ENCODE data around the gene KIAA0232.

The KIAA0232 gene

GRCh38 chr4:6802025-6802424, 19.5 kb downstream of the KIAA0232 start:
- no peak overlapping the region for H3K4me3 Mint-ChIP-seq
- DNase-seq (ENCODE audit: low spot score in 2 of 2) (no peak), ATAC-seq (no peak)
- H3K9me3 Mint-ChIP-seq, result no peaks in the 10 kb centered on the region
- H3K27ac Mint-ChIP-seq, result no peak overlapping the region
- H3K4me1 Mint-ChIP-seq, result peaks cover 52% of the 10 kb centered on the region
- peaks cover 13% of the 10 kb centered on the region for H3K36me3 Mint-ChIP-seq

- Mint-ChIP-seq H3K4me1 (peaks cover 52% of the 10 kb centered on the region), H3K27ac (no peak overlapping the region), H3K4me3 (no peak overlapping the region), H3K9me3 (no peaks in the 10 kb centered on the region), H3K36me3 (peaks cover 13% of the 10 kb centered on the region)
- ATAC-seq, result peak; percentile 54
- DNase-seq (ENCODE audit: low spot score in 2 of 2), result no peak
Measured at GRCh38 chr4:6802626-6803025, 20.1 kb downstream of the KIAA0232 start.

DNA sequence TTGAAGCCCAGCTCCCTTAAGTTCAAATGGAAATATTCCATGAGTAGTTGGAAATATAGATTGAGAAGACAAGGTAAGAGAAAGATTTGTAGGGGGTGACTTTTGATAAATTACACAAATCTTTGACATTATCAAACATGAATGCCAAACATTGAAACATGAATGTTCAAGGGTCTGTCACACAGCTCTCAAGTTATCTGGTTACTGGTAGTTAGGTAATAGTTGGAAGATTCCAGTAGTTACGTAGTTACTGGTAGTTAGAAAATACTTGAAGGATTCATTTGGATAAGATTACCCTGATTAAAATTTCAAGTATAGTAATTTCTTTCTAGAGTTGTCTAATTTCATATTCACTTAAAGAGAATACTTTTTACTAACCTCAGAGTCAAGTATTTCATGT, 20.7 kb downstream of the KIAA0232 start:
- H3K27ac Mint-ChIP-seq, result no peak overlapping the region
- H3K36me3 Mint-ChIP-seq, result peaks cover 13% of the 10 kb centered on the region

GRCh38 chr4:6804082-6804752, 21.7 kb downstream of the KIAA0232 start:
- ATAC-seq (no peak), DNase-seq (ENCODE audit: low spot score in 2 of 2) (no peak)
- no peak overlapping the region for H3K4me3 Mint-ChIP-seq
- peaks cover 41% of the 10 kb centered on the region for H3K4me1 Mint-ChIP-seq
- peaks cover 13% of the 10 kb centered on the region for H3K36me3 Mint-ChIP-seq
- H3K9me3 Mint-ChIP-seq, result no peaks in the 10 kb centered on the region
- H3K27ac Mint-ChIP-seq, result no peak overlapping the region

More for the DNA sequence above, 20.7 kb downstream of the KIAA0232 start:
- peaks cover 47% of the 10 kb centered on the region for H3K4me1 Mint-ChIP-seq
- no peak overlapping the region for H3K4me3 Mint-ChIP-seq
- ATAC-seq (no peak), DNase-seq (ENCODE audit: low spot score in 2 of 2) (no peak)
- H3K9me3 Mint-ChIP-seq, result no peaks in the 10 kb centered on the region

- DNase-seq (ENCODE audit: low spot score in 2 of 2), result no peak
- H3K4me3 Mint-ChIP-seq, result no peak overlapping the region
- H3K36me3 Mint-ChIP-seq, result peaks cover 7% of the 10 kb centered on the region
- peak overlapping the region; percentile 79 for H3K27ac Mint-ChIP-seq
- no peak for ATAC-seq
- no peaks in the 10 kb centered on the region for H3K9me3 Mint-ChIP-seq
- peaks cover 36% of the 10 kb centered on the region for H3K4me1 Mint-ChIP-seq
Measured at GRCh38 chr4:6806924-6807626, 24.5 kb downstream of the KIAA0232 start.

DNA sequence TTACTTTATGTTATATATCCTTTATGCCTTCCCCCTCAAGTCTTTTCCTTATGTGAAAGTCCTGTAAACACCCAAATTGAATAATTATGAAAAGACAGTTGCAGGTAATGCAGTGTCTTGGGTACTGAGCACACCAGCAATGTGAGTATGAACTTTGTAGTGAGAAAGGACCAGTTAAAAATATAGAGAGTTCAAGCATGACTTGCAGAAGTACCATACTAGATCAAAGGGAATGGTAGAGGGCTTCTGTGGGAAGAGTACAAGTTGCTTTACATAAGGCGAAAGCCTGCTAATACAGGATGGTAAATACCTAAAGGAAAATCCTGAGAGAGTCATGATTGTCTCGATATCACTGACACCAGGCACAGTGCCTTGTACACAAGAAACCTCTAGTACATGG, 25.7 kb downstream of the KIAA0232 start:
- DNase-seq (ENCODE audit: low spot score in 2 of 2), result no peak
- H3K9me3 Mint-ChIP-seq, result no peaks in the 10 kb centered on the region
- ATAC-seq, result no peak
- H3K4me3 Mint-ChIP-seq, result no peak overlapping the region
- H3K4me1 Mint-ChIP-seq, result peaks cover 30% of the 10 kb centered on the region
- no peak overlapping the region for H3K27ac Mint-ChIP-seq
- no peaks in the 10 kb centered on the region for H3K36me3 Mint-ChIP-seq

GRCh38 chr4:6811165-6811564, 28.6 kb downstream of the KIAA0232 start:
- Mint-ChIP-seq H3K4me3 (no peak overlapping the region), H3K4me1 (peaks cover 38% of the 10 kb centered on the region), H3K9me3 (no peaks in the 10 kb centered on the region), H3K36me3 (no peaks in the 10 kb centered on the region), H3K27ac (no peak overlapping the region)
- DNase-seq (ENCODE audit: low spot score in 2 of 2), result no peak
- ATAC-seq, result no peak

- DNase-seq (ENCODE audit: low spot score in 2 of 2), result no peak
- Mint-ChIP-seq H3K36me3 (no peaks in the 10 kb centered on the region), H3K4me3 (no peak overlapping the region), H3K9me3 (no peaks in the 10 kb centered on the region), H3K27ac (no peak overlapping the region), H3K4me1 (peaks cover 43% of the 10 kb centered on the region)
- ATAC-seq, result no peak
Measured at GRCh38 chr4:6812766-6813165, 30.2 kb downstream of the KIAA0232 start.

- no peak for DNase-seq (ENCODE audit: low spot score in 2 of 2)
- no peak for ATAC-seq
- Mint-ChIP-seq H3K4me1 (peaks cover 43% of the 10 kb centered on the region), H3K27ac (no peak overlapping the region), H3K9me3 (peaks cover 3% of the 10 kb centered on the region), H3K36me3 (no peaks in the 10 kb centered on the region), H3K4me3 (no peak overlapping the region)
Measured at GRCh38 chr4:6813725-6814124, 31.2 kb downstream of the KIAA0232 start.

DNA sequence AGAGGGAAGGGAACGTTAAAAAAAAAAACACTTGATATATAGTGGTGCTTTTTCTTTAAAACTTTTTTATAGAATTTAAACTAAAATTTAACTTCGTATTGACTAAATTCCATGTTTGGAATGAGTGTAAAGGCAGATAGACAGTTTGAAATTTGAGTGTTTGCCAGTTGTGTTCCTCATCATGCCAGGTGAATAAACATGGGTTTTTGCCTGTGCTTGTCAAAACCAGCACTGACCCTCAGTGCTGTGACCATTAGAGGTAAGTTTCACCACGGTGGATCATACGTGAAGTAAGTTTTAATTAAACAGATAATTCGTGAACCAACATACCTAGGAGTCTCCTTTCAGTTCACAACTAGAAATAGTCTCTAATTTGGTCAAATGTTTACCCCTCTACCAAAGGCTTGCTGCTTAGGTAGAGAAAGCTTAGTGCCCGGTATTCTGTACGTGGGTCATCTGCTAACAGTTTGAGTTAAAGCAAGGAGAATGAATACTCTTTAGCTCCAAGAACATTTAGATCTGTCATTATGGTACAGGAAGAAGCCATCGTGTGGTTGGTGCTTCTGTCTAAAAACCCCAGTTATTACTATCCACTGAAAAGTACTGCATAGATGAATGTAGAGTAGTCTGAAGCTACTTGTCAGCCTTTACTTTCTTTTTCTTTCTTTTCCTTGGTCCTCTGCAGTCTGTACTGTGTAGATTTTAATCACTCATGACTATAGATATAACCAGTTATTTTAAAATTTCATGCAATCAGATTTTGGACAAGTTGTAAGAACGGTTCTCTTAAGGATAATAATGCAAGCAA, 32.7 kb downstream of the KIAA0232 start:
- H3K4me1 Mint-ChIP-seq, result peaks cover 35% of the 10 kb centered on the region
- ATAC-seq (peak; percentile 88), DNase-seq (ENCODE audit: low spot score in 2 of 2) (no peak)
- H3K4me3 Mint-ChIP-seq, result no peak overlapping the region
- H3K9me3 Mint-ChIP-seq, result peaks cover 7% of the 10 kb centered on the region
- no peaks in the 10 kb centered on the region for H3K36me3 Mint-ChIP-seq
- H3K27ac Mint-ChIP-seq, result peak overlapping the region; percentile 54

GRCh38 chr4:6819295-6819694, 36.8 kb downstream of the KIAA0232 start:
- Mint-ChIP-seq H3K4me1 (peaks cover 24% of the 10 kb centered on the region), H3K4me3 (no peak overlapping the region), H3K27ac (no peak overlapping the region), H3K9me3 (peaks cover 7% of the 10 kb centered on the region), H3K36me3 (peaks cover 1% of the 10 kb centered on the region)
- no peak for DNase-seq (ENCODE audit: low spot score in 2 of 2)
- no peak for ATAC-seq

- ATAC-seq (no peak), DNase-seq (ENCODE audit: low spot score in 2 of 2) (no peak)
- Mint-ChIP-seq H3K9me3 (peaks cover 7% of the 10 kb centered on the region), H3K27ac (no peak overlapping the region), H3K4me1 (peaks cover 28% of the 10 kb centered on the region), H3K4me3 (no peak overlapping the region), H3K36me3 (peaks cover 15% of the 10 kb centered on the region)
Measured at GRCh38 chr4:6820695-6821094, 38.2 kb downstream of the KIAA0232 start.

DNA sequence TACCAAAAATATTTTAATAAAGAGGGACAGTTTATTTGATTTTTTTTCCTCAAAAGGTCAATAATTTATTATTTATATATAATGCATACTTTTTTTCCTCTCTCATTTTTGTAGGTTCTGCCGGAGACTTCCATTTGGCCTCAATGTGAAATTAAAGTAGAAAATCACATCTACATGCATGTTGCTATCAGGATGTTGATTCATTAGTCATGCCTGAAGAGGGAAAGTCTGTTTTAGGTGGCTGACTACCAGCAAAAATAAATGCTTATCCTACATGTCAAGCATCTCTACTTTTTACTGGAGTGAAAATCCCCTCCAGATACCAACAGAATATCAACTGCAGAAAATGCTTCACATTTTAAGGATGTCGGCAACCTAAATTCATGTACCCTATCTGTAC, 41.5 kb downstream of the KIAA0232 start:
- DNase-seq (ENCODE audit: low spot score in 2 of 2) (no peak), ATAC-seq (no peak)
- Mint-ChIP-seq H3K36me3 (peaks cover 49% of the 10 kb centered on the region), H3K4me1 (peaks cover 30% of the 10 kb centered on the region), H3K4me3 (no peak overlapping the region), H3K27ac (peak overlapping the region; percentile 82), H3K9me3 (peaks cover 4% of the 10 kb centered on the region)

DNA sequence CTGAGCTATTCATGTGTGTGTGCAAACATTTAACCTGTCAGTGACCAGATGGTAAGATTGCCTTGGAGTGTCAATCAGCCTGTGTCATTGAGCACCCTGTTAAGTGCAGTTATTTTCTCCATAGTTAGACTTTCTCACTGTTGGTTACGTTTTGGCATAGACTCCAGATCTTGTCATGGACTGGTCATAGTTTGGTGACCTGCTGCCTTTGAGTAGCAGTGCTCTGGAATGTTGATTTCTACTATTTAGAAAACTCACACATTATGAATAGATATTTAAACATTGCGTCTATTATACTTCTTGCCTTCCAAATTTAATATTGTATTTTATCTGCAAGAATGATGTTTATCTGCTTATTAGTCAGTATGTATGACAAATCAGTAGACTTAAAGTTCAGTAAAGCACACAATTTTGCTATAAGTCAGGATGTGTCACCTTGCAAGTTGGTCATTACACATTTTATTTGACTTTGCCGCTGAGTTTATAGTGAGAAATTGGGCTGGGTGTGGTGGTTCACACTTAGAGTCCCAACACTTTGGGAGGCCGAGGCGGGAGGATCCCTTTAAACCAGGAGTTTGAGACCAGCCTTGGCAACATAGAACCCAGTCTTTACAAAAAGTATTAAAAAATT, 42.4 kb downstream of the KIAA0232 start:
- DNase-seq (ENCODE audit: low spot score in 2 of 2) (no peak), ATAC-seq (peak; percentile 75)
- H3K9me3 Mint-ChIP-seq, result peaks cover 2% of the 10 kb centered on the region
- H3K27ac Mint-ChIP-seq, result peak overlapping the region; percentile 82
- peak overlapping the region; percentile 26 for H3K4me3 Mint-ChIP-seq
- H3K36me3 Mint-ChIP-seq, result peaks cover 57% of the 10 kb centered on the region
- H3K4me1 Mint-ChIP-seq, result peaks cover 35% of the 10 kb centered on the region

DNA sequence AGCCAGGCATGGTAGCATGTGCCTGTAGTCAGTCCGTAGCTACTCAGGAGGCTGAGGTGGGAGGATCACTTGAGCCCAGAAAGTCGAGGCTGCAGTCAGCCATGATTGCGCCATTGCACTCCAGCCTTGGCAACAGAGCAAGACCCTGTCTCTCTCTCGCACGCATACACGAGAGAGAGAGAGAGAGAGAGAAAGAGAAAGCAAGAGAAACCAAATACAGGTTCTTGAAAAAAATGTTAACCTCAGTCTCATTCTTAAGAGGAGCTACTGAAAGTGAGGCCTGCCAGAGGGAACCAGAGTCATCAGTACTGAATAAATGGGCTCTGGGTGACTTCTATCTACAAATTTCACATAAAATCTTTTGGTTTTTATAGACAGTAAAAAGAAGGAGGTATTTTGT, 42.9 kb downstream of the KIAA0232 start:
- peak; percentile 78 for ATAC-seq
- no peak for DNase-seq (ENCODE audit: low spot score in 2 of 2)
- Mint-ChIP-seq H3K4me1 (peaks cover 35% of the 10 kb centered on the region), H3K27ac (peak overlapping the region; percentile 82), H3K4me3 (peak overlapping the region; percentile 26), H3K9me3 (no peaks in the 10 kb centered on the region), H3K36me3 (peaks cover 63% of the 10 kb centered on the region)
